IPS DF 6.9 (cell line): ENCODE measurements around the gene FNDC3B.

Experiments used
- DNase-seq: peaks from one replicate; pipeline ENCODE4 v3.0.0-alpha.2; 2013; ENCODE audit warnings: low read depth, low spot score
- H3K27ac ChIP-seq: one replicate; pipeline ENCODE4 v1.5.1; 2013; ENCODE audit warnings: low read length, control low read depth
- H3K27me3 ChIP-seq: 2 replicates; pipeline ENCODE4 v1.6.1; 2013; ENCODE audit warnings: mild to moderate bottlenecking, low read length; ENCODE audit not compliant: control insufficient read depth, insufficient read depth
- H3K36me3 ChIP-seq: 2 replicates; pipeline ENCODE4 v1.6.1; 2013; ENCODE audit warnings: low read length; ENCODE audit not compliant: control insufficient read depth, insufficient read depth
- H3K4me1 ChIP-seq: 2 replicates; pipeline ENCODE4 v1.6.1; 2013; ENCODE audit warnings: low read length; ENCODE audit not compliant: control insufficient read depth, insufficient read depth
- H3K4me3 ChIP-seq: 2 replicates; pipeline ENCODE4 v1.5.1; 2013; ENCODE audit warnings: mild to moderate bottlenecking, low read length
- H3K9me3 ChIP-seq: 2 replicates; pipeline ENCODE4 v1.6.1; 2013; ENCODE audit warnings: low read length, inconsistent platforms; ENCODE audit not compliant: control insufficient read depth, insufficient read depth
- WGBS: extraction: QIAGEN DNeasy Blood & Tissue Kit; methylation state at CpG from one replicate; pipeline ENCODE4 v1.1.7; 2013; ENCODE audit warnings: mixed read lengths, missing lambda C conversion rate; ENCODE audit not compliant: insufficient read length, insufficient coverage; 5-methylcytosine and 5-hydroxymethylcytosine counted together

Gene FNDC3B

GRCh38 chr3:172294223-172294806 is 254.9 kb downstream of the FNDC3B start:
- H3K9me3 ChIP-seq, result no peaks in the 10 kb centered on the region
- DNase-seq, result no peak
- H3K4me3 ChIP-seq, result no peak overlapping the region
- H3K27ac ChIP-seq, result no peak overlapping the region
- H3K4me1 ChIP-seq, result no peaks in the 10 kb centered on the region
- no peaks in the 10 kb centered on the region for H3K27me3 ChIP-seq
- WGBS, result no CpG with 5 or more reads among the region's 6 CpGs
- H3K36me3 ChIP-seq, result no peaks in the 10 kb centered on the region

GRCh38 chr3:172296248-172296974 is 257.0 kb downstream of the FNDC3B start:
- Histone ChIP-seq H3K27me3 (no peaks in the 10 kb centered on the region), H3K4me1 (no peaks in the 10 kb centered on the region), H3K4me3 (no peak overlapping the region), H3K9me3 (no peaks in the 10 kb centered on the region), H3K27ac (no peak overlapping the region), H3K36me3 (no peaks in the 10 kb centered on the region)
- WGBS, result no CpG with 5 or more reads among the region's 9 CpGs
- no peak for DNase-seq

- H3K4me3 ChIP-seq, result no peak overlapping the region
- H3K27ac ChIP-seq, result no peak overlapping the region
- H3K9me3 ChIP-seq, result no peaks in the 10 kb centered on the region
- no CpG with 5 or more reads among the region's 2 CpGs for WGBS
- H3K4me1 ChIP-seq, result 0 out of 2 replicates have a peak, but pooled peaks cover 1% of the 10 kb centered on the region
- no peak for DNase-seq
- H3K36me3 ChIP-seq, result no peaks in the 10 kb centered on the region
- no peaks in the 10 kb centered on the region for H3K27me3 ChIP-seq
Observed at GRCh38 chr3:172296975-172297332, 257.6 kb downstream of the FNDC3B start.

- H3K27me3 ChIP-seq, result no peaks in the 10 kb centered on the region
- H3K4me1 ChIP-seq, result 0 out of 2 replicates have a peak, but pooled peaks cover 1% of the 10 kb centered on the region
- no peak for DNase-seq
- H3K36me3 ChIP-seq, result no peaks in the 10 kb centered on the region
- H3K4me3 ChIP-seq, result no peak overlapping the region
- H3K9me3 ChIP-seq, result no peaks in the 10 kb centered on the region
- H3K27ac ChIP-seq, result no peak overlapping the region
- WGBS, result 100% methylated on average over 1 of the region's 3 CpGs
Observed at GRCh38 chr3:172298247-172298646, 258.9 kb downstream of the FNDC3B start.

GRCh38 chr3:172300187-172300586 is 260.8 kb downstream of the FNDC3B start:
- WGBS, result no CpG with 5 or more reads among the region's 2 CpGs
- Histone ChIP-seq H3K4me3 (no peak overlapping the region), H3K4me1 (0 out of 2 replicates have a peak, but pooled peaks cover 1% of the 10 kb centered on the region), H3K27ac (no peak overlapping the region), H3K36me3 (no peaks in the 10 kb centered on the region), H3K9me3 (no peaks in the 10 kb centered on the region), H3K27me3 (no peaks in the 10 kb centered on the region)
- DNase-seq, result no peak

GRCh38 chr3:172300862-172301261 is 261.5 kb downstream of the FNDC3B start:
- DNase-seq, result no peak
- Histone ChIP-seq H3K4me1 (0 out of 2 replicates have a peak, but pooled peaks cover 1% of the 10 kb centered on the region), H3K27ac (no peak overlapping the region), H3K4me3 (no peak overlapping the region), H3K27me3 (no peaks in the 10 kb centered on the region), H3K9me3 (no peaks in the 10 kb centered on the region), H3K36me3 (no peaks in the 10 kb centered on the region)
- no CpG with 5 or more reads among the region's 5 CpGs for WGBS

GRCh38 chr3:172302203-172302602 is 262.8 kb downstream of the FNDC3B start:
- Histone ChIP-seq H3K4me1 (0 out of 2 replicates have a peak, but pooled peaks cover 1% of the 10 kb centered on the region), H3K36me3 (no peaks in the 10 kb centered on the region; the same call in 1 of the 2 replicates), H3K27me3 (no peaks in the 10 kb centered on the region), H3K9me3 (no peaks in the 10 kb centered on the region), H3K4me3 (no peak overlapping the region), H3K27ac (no peak overlapping the region)
- WGBS, result no CpG with 5 or more reads among the region's 2 CpGs
- no peak for DNase-seq

GRCh38 chr3:172303181-172303580 is 263.8 kb downstream of the FNDC3B start:
- Histone ChIP-seq H3K27me3 (no peaks in the 10 kb centered on the region), H3K9me3 (no peaks in the 10 kb centered on the region), H3K27ac (no peak overlapping the region), H3K4me3 (no peak overlapping the region), H3K4me1 (0 out of 2 replicates have a peak, but pooled peaks cover 1% of the 10 kb centered on the region), H3K36me3 (no peaks in the 10 kb centered on the region; the same call in 1 of the 2 replicates)
- DNase-seq, result no peak
- WGBS, result no CpG with 5 or more reads among the region's 4 CpGs

- H3K36me3 ChIP-seq, result no peaks in the 10 kb centered on the region; the same call in 1 of the 2 replicates
- no peak overlapping the region for H3K27ac ChIP-seq
- no CpG with 5 or more reads among the region's 4 CpGs for WGBS
Observed at GRCh38 chr3:172303941-172304558, 264.7 kb downstream of the FNDC3B start.

GRCh38 chr3:172305552-172305951 is 266.2 kb downstream of the FNDC3B start:
- no peaks in the 10 kb centered on the region; the same call in 1 of the 2 replicates for H3K36me3 ChIP-seq
- no peaks in the 10 kb centered on the region for H3K27me3 ChIP-seq
- WGBS, result no CpG with 5 or more reads among the region's 2 CpGs
- DNase-seq, result no peak
- 0 out of 2 replicates have a peak, but pooled peaks cover 1% of the 10 kb centered on the region for H3K4me1 ChIP-seq
- no peak overlapping the region for H3K4me3 ChIP-seq
- H3K27ac ChIP-seq, result no peak overlapping the region
- H3K9me3 ChIP-seq, result no peaks in the 10 kb centered on the region

More at GRCh38 chr3:172303941-172304558, 264.7 kb downstream of the FNDC3B start:
- Histone ChIP-seq H3K27me3 (no peaks in the 10 kb centered on the region), H3K9me3 (no peaks in the 10 kb centered on the region), H3K4me3 (no peak overlapping the region), H3K4me1 (0 out of 2 replicates have a peak, but pooled peaks cover 1% of the 10 kb centered on the region)
- no peak for DNase-seq
